SK-N-SH treated with all-trans-retinoic acid at 6 μM for 48 hours (cell line): ENCODE data around the gene EPHA6.

Source experiments
- ATAC-seq: fragments of 200-7000 bp; cut with Tn5 transposase; 3 replicates; pipeline ENCODE4 v1.9.1; 2020; ENCODE audit warnings: mild to moderate bottlenecking, moderate library complexity
- ARNTL ChIP-seq: fragments of 450-650 bp; formaldehyde crosslinking; IDR thresholded peaks from 2 replicates; pipeline ENCODE4 v1.5.0; 2020; ENCODE audit warnings: low read depth, mild to moderate bottlenecking, moderate library complexity, borderline replicate concordance
- BACH2 ChIP-seq: fragments of 250-450 bp; sonication (Bioruptor Pico); IDR thresholded peaks from 2 replicates; pipeline ENCODE4 v1.9.0; 2021; ENCODE audit warnings: mild to moderate bottlenecking, borderline replicate concordance
- CSDC2 ChIP-seq: fragments of 250-450 bp; sonication (Bioruptor Pico); IDR thresholded peaks from 2 replicates; pipeline ENCODE4 v1.5.0; 2020; ENCODE audit warnings: mild to moderate bottlenecking, moderate library complexity
- CSRNP3 ChIP-seq: fragments of 250-450 bp; sonication (Bioruptor Pico); IDR thresholded peaks from 2 replicates; pipeline ENCODE4 v1.5.1; 2021; ENCODE audit warnings: mild to moderate bottlenecking, moderate library complexity
- ESRRG ChIP-seq: fragments of 250-450 bp; sonication (Bioruptor Pico); IDR thresholded peaks from 2 replicates; pipeline ENCODE4 v1.6.1; 2021; ENCODE audit warnings: mild to moderate bottlenecking
- GLIS3 ChIP-seq: fragments of 250-450 bp; sonication (Bioruptor Pico); IDR thresholded peaks from 2 replicates; pipeline ENCODE4 v1.5.0; 2020; ENCODE audit warnings: mild to moderate bottlenecking, moderate library complexity
- ISL1 ChIP-seq: fragments of 250-450 bp; sonication (Bioruptor Pico); IDR thresholded peaks from 2 replicates; pipeline ENCODE4 v2.1.2; 2022; ENCODE audit warnings: mild to moderate bottlenecking, moderate library complexity
- OSR1 ChIP-seq: fragments of 250-450 bp; sonication (Bioruptor Pico); IDR thresholded peaks from 2 replicates; pipeline ENCODE4 v1.8.0; 2022; ENCODE audit warnings: moderate library complexity, mild to moderate bottlenecking, inconsistent platforms
- PATZ1 ChIP-seq: fragments of 250-450 bp; sonication (Bioruptor Pico); IDR thresholded peaks from 2 replicates; pipeline ENCODE4 v1.8.0; 2020; ENCODE audit warnings: mild to moderate bottlenecking, moderate library complexity, borderline replicate concordance
- POU6F1 ChIP-seq: fragments of 250-450 bp; sonication (Bioruptor Pico); IDR thresholded peaks from 2 replicates; pipeline ENCODE4 v1.8.0; 2021; ENCODE audit warnings: low read depth, mild to moderate bottlenecking, moderate library complexity, borderline replicate concordance
- PPARA ChIP-seq: fragments of 250-450 bp; sonication (Bioruptor Pico); IDR thresholded peaks from 2 replicates; pipeline ENCODE4 v1.5.0; 2020; ENCODE audit warnings: mild to moderate bottlenecking, borderline replicate concordance
- RARB ChIP-seq: fragments of 250-450 bp; sonication (Bioruptor Pico); IDR thresholded peaks from 2 replicates; pipeline ENCODE4 v1.8.0; 2021; ENCODE audit warnings: mild to moderate bottlenecking, moderate library complexity
- SNAI2 ChIP-seq: fragments of 250-450 bp; sonication (Bioruptor Pico); IDR thresholded peaks from 2 replicates; pipeline ENCODE4 v1.5.0; 2020; ENCODE audit warnings: mild to moderate bottlenecking, moderate library complexity
- TCF4 ChIP-seq: fragments of 250-450 bp; sonication (Bioruptor Pico); IDR thresholded peaks from 2 replicates; pipeline ENCODE4 v1.8.0; 2021; ENCODE audit warnings: mild to moderate bottlenecking, moderate library complexity, borderline replicate concordance
- TOX ChIP-seq: fragments of 250-450 bp; sonication (Bioruptor Pico); IDR thresholded peaks from 2 replicates; pipeline ENCODE4 v1.8.0; 2021; ENCODE audit warnings: mild to moderate bottlenecking, moderate library complexity, borderline replicate concordance
- TSHZ2 ChIP-seq: fragments of 250-450 bp; sonication (Bioruptor Pico); IDR thresholded peaks from 2 replicates; pipeline ENCODE4 v1.5.0; 2020; ENCODE audit warnings: mild to moderate bottlenecking, moderate library complexity
- ZC3H10 ChIP-seq: fragments of 250-450 bp; sonication (Bioruptor Pico); IDR thresholded peaks from 2 replicates; pipeline ENCODE4 v1.5.1; 2021; ENCODE audit warnings: mild to moderate bottlenecking, moderate library complexity
- ZFP3 ChIP-seq: fragments of 250-450 bp; sonication (Bioruptor Pico); IDR thresholded peaks from 2 replicates; pipeline ENCODE4 v1.5.0; 2020; ENCODE audit warnings: mild to moderate bottlenecking, moderate library complexity
- ZFP30 ChIP-seq: fragments of 450-650 bp; formaldehyde crosslinking; IDR thresholded peaks from 2 replicates; pipeline ENCODE4 v1.5.0; 2022; ENCODE audit warnings: mild to moderate bottlenecking, moderate library complexity
- ZNF565 ChIP-seq: fragments of 450-650 bp; formaldehyde crosslinking; conservative IDR thresholded peaks from 2 replicates; pipeline ENCODE4 v1.5.0; 2020; ENCODE audit warnings: low read depth, mild to moderate bottlenecking, moderate library complexity
- ZNF70 ChIP-seq: fragments of 450-650 bp; formaldehyde crosslinking; IDR thresholded peaks from 2 replicates; pipeline ENCODE4 v1.5.0; 2020; ENCODE audit warnings: mild to moderate bottlenecking, moderate library complexity
- ZNF8 ChIP-seq: fragments of 450-650 bp; formaldehyde crosslinking; IDR thresholded peaks from 2 replicates; pipeline ENCODE4 v1.5.0; 2020; ENCODE audit warnings: mild to moderate bottlenecking, moderate library complexity

Gene EPHA6

GRCh38 chr3:97430601-97431000 is 616.2 kb downstream of the EPHA6 start (continued):
- no peak for TF ChIP-seq ZNF565 (CRISPR knock-in tag)

- no peak for ATAC-seq
- TF ChIP-seq TOX (no peak), ARNTL (CRISPR knock-in tag) (no peak), TCF4 (CRISPR knock-in tag) (no peak), SNAI2 (no peak), OSR1 (CRISPR knock-in tag) (no peak), CSDC2 (CRISPR knock-in tag) (no peak)
Observed at GRCh38 chr3:97432914-97433313, 618.5 kb downstream of the EPHA6 start.

- ATAC-seq, result no peak
- TF ChIP-seq SNAI2 (no peak), ZC3H10 (CRISPR knock-in tag) (no peak), TOX (no peak), ZNF565 (CRISPR knock-in tag) (no peak), RARB (CRISPR knock-in tag) (no peak), OSR1 (CRISPR knock-in tag) (no peak), ZNF70 (CRISPR knock-in tag) (no peak), ZNF8 (CRISPR knock-in tag) (no peak), ZFP3 (CRISPR knock-in tag) (no peak)
Observed at GRCh38 chr3:97438131-97438530, 623.7 kb downstream of the EPHA6 start.

- no peak for TF ChIP-seq ARNTL (CRISPR knock-in tag)
- TF ChIP-seq PPARA (CRISPR knock-in tag), result no peak
- no peak for TF ChIP-seq TOX
- TF ChIP-seq POU6F1 (CRISPR knock-in tag), result no peak
- TF ChIP-seq OSR1 (CRISPR knock-in tag), result no peak
- no peak for TF ChIP-seq ZFP30
- no peak for TF ChIP-seq TSHZ2 (CRISPR knock-in tag)
- no peak for TF ChIP-seq ZNF565 (CRISPR knock-in tag)
- no peak for TF ChIP-seq ZC3H10 (CRISPR knock-in tag)
- no peak for TF ChIP-seq ZNF70 (CRISPR knock-in tag)
- no peak for TF ChIP-seq PATZ1 (CRISPR knock-in tag)
- no peak for TF ChIP-seq CSDC2 (CRISPR knock-in tag)
- no peak for TF ChIP-seq ZFP3 (CRISPR knock-in tag)
- TF ChIP-seq ISL1, result no peak
- no peak for TF ChIP-seq BACH2 (CRISPR knock-in tag)
- no peak for TF ChIP-seq ESRRG (CRISPR knock-in tag)
- no peak for TF ChIP-seq TCF4 (CRISPR knock-in tag)
- TF ChIP-seq SNAI2, result no peak
- TF ChIP-seq, all 23 proteins: peak for 0
- no peak for ATAC-seq
Observed at GRCh38 chr3:97439373-97439772, 625.0 kb downstream of the EPHA6 start.

- no peak for TF ChIP-seq CSRNP3
- TF ChIP-seq ZNF70 (CRISPR knock-in tag), result no peak
- TF ChIP-seq CSDC2 (CRISPR knock-in tag), result no peak
- TF ChIP-seq PATZ1 (CRISPR knock-in tag), result no peak
- TF ChIP-seq SNAI2, result no peak
- TF ChIP-seq GLIS3 (CRISPR knock-in tag), result no peak
- TF ChIP-seq ZFP3 (CRISPR knock-in tag), result no peak
- no peak for TF ChIP-seq ZC3H10 (CRISPR knock-in tag)
- TF ChIP-seq OSR1 (CRISPR knock-in tag), result no peak
- TF ChIP-seq BACH2 (CRISPR knock-in tag), result no peak
- no peak for TF ChIP-seq RARB (CRISPR knock-in tag)
- no peak for ATAC-seq
Observed at GRCh38 chr3:97464035-97464434, 649.6 kb downstream of the EPHA6 start.
